Measurements from ENCODE around the gene MFAP2. TPM values are rescaled to one million over a fixed set of nuclear protein-coding genes. Genes with fewer than 3 reads are reported as not detected.
"Not testable (repeated sequence)": the region's sequence is repeated elsewhere in the genome, so short reads cannot be mapped to it uniquely, and the experiment has no call there.

The MFAP2 gene
- total RNA-seq, 1 experiment from 2014 or later = 0.50 TPM

- Mint-ChIP-seq H3K9me3 (ENCODE audit: low read depth, unreplicated experiment) (no peaks in the 10 kb centered on the region), H3K4me3 (ENCODE audit: low read depth, unreplicated experiment) (no peak overlapping the region), H3K27me3 (ENCODE audit: unreplicated experiment) (no peaks in the 10 kb centered on the region), H3K4me1 (ENCODE audit: low read depth, unreplicated experiment) (no peaks in the 10 kb centered on the region), H3K27ac (ENCODE audit: unreplicated experiment) (no peak overlapping the region), H3K36me3 (ENCODE audit: insufficient read depth, unreplicated experiment) (peaks cover 3% of the 10 kb centered on the region)
- no peak for TF ChIP-seq CTCF (IDR thresholded peaks at IDR 0.05; ENCODE audit: unreplicated experiment)
- CTCF ChIA-PET = no interaction called here
- intact Hi-C loops (cut with micrococcal nuclease; ENCODE audit: unreplicated experiment) = no loop called here
- BruUV-seq (replicated peaks) = no TSS peak
- DNase-seq = no peak
These were observed 13.3 kb downstream of the MFAP2 start for GRCh38 chr1:16967095-16967575.

- TF ChIP-seq CTCF (IDR thresholded peaks at IDR 0.05; ENCODE audit: unreplicated experiment) = no peak
- H3K4me1 Mint-ChIP-seq (ENCODE audit: low read depth, unreplicated experiment) = no peaks in the 10 kb centered on the region
- H3K27ac Mint-ChIP-seq (ENCODE audit: unreplicated experiment) = no peak overlapping the region
- BruUV-seq (replicated peaks) = no TSS peak
- DNase-seq = no peak
- intact Hi-C loops (cut with micrococcal nuclease; ENCODE audit: unreplicated experiment) = no loop called here
- peaks cover 3% of the 10 kb centered on the region for H3K36me3 Mint-ChIP-seq (ENCODE audit: insufficient read depth, unreplicated experiment)
- CTCF ChIA-PET = no interaction called here
- no peak overlapping the region for H3K4me3 Mint-ChIP-seq (ENCODE audit: low read depth, unreplicated experiment)
- no peaks in the 10 kb centered on the region for H3K9me3 Mint-ChIP-seq (ENCODE audit: low read depth, unreplicated experiment)
- H3K27me3 Mint-ChIP-seq (ENCODE audit: unreplicated experiment) = no peaks in the 10 kb centered on the region
These were observed 14.1 kb downstream of the MFAP2 start for GRCh38 chr1:16966282-16966681.

GRCh38 chr1:16965486-16966067 is 14.8 kb downstream of the MFAP2 start:
- Mint-ChIP-seq H3K27ac (ENCODE audit: unreplicated experiment) (no peak overlapping the region), H3K4me1 (ENCODE audit: low read depth, unreplicated experiment) (no peaks in the 10 kb centered on the region)
- BruUV-seq (replicated peaks) = no TSS peak

GRCh38 chr1:16964169-16964568 is 16.3 kb downstream of the MFAP2 start:
- H3K9me3 Mint-ChIP-seq (ENCODE audit: low read depth, unreplicated experiment); H3K27me3 Mint-ChIP-seq (ENCODE audit: unreplicated experiment); H3K4me1 Mint-ChIP-seq (ENCODE audit: low read depth, unreplicated experiment); H3K27ac Mint-ChIP-seq (ENCODE audit: unreplicated experiment); BruUV-seq (replicated peaks); CTCF ChIA-PET; H3K36me3 Mint-ChIP-seq (ENCODE audit: insufficient read depth, unreplicated experiment); H3K4me3 Mint-ChIP-seq (ENCODE audit: low read depth, unreplicated experiment); DNase-seq; intact Hi-C loops (cut with micrococcal nuclease; ENCODE audit: unreplicated experiment): not testable (repeated sequence)

More at GRCh38 chr1:16965486-16966067, 14.8 kb downstream of the MFAP2 start:
- Mint-ChIP-seq H3K27me3 (ENCODE audit: unreplicated experiment) (no peaks in the 10 kb centered on the region), H3K36me3 (ENCODE audit: insufficient read depth, unreplicated experiment) (peaks cover 3% of the 10 kb centered on the region), H3K4me3 (ENCODE audit: low read depth, unreplicated experiment) (no peak overlapping the region), H3K9me3 (ENCODE audit: low read depth, unreplicated experiment) (no peaks in the 10 kb centered on the region)
- CTCF ChIA-PET = no interaction called here
- intact Hi-C loops (cut with micrococcal nuclease; ENCODE audit: unreplicated experiment) = no loop called here
- no peak for DNase-seq
- TF ChIP-seq CTCF (IDR thresholded peaks at IDR 0.05; ENCODE audit: unreplicated experiment) = no peak
